Activated CD8-positive, alpha-beta memory T cell treated with anti-CD3 and anti-CD28 coated beads, Interleukin-2, amount 50 U/mL, for 24 hours (primary cell): ENCODE data around the gene TIMP1.
"Not testable (repeated sequence)": the region's sequence is repeated elsewhere in the genome, so short reads cannot be mapped to it uniquely, and the experiment has no call there.

ENCODE experiments used
- DNase-seq: peaks from one replicate; pipeline ENCODE4 v3.0.0-alpha.2; 2020; ENCODE audit errors: extremely low read depth

Gene TIMP1

GRCh38 chrX:47603125-47603524, 20.9 kb downstream of the TIMP1 start:
- not testable (repeated sequence) for DNase-seq

- no peak for DNase-seq
These were observed 22.8 kb downstream of the TIMP1 start for GRCh38 chrX:47605024-47605423.

- DNase-seq, result no peak
These were observed 24.9 kb downstream of the TIMP1 start for GRCh38 chrX:47607091-47607490.

GRCh38 chrX:47608130-47608810, 26.0 kb downstream of the TIMP1 start:
- no peak for DNase-seq

GRCh38 chrX:47610511-47610910, 28.3 kb downstream of the TIMP1 start:
- DNase-seq, result no peak

- no peak for DNase-seq
These were observed 29.3 kb downstream of the TIMP1 start for GRCh38 chrX:47611489-47611888.

- DNase-seq, result no peak
These were observed 29.7 kb downstream of the TIMP1 start for GRCh38 chrX:47611926-47612325.

- no peak for DNase-seq
These were observed 30.2 kb downstream of the TIMP1 start for GRCh38 chrX:47612418-47612817.

GRCh38 chrX:47613082-47613481, 30.8 kb downstream of the TIMP1 start:
- no peak for DNase-seq

GRCh38 chrX:47614618-47615017, 32.4 kb downstream of the TIMP1 start:
- no peak for DNase-seq

GRCh38 chrX:47618923-47619485, 36.8 kb downstream of the TIMP1 start:
- no peak for DNase-seq

GRCh38 chrX:47619486-47620302, 37.5 kb downstream of the TIMP1 start, which contains the start of gene SYN1:
SYN1 (minus strand) TSS chrX:47619857; CDS start chrX:47619728, 129 bp downstream.
- DNase-seq, result peak; percentile 37

- DNase-seq, result no peak
These were observed 38.1 kb downstream of the TIMP1 start for GRCh38 chrX:47620303-47620685.

- no peak for DNase-seq
These were observed 39.6 kb downstream of the TIMP1 start for GRCh38 chrX:47621851-47622250.

GRCh38 chrX:47623540-47624027, 41.3 kb downstream of the TIMP1 start:
- no peak for DNase-seq

- no peak for DNase-seq
These were observed 43.1 kb downstream of the TIMP1 start for GRCh38 chrX:47625365-47625764.

GRCh38 chrX:47628982-47629381, 46.7 kb downstream of the TIMP1 start:
- DNase-seq, result no peak

GRCh38 chrX:47629419-47630200, 47.4 kb downstream of the TIMP1 start, which contains the start of gene CFP:
CFP (minus strand) TSS chrX:47629930; CDS start chrX:47629844, 86 bp downstream.
- DNase-seq, result no peak

GRCh38 chrX:47631676-47632075, 49.4 kb downstream of the TIMP1 start:
- no peak for DNase-seq

- no peak for DNase-seq
These were observed 50.4 kb downstream of the TIMP1 start for GRCh38 chrX:47632666-47633065.

- no peak for DNase-seq
These were observed 51.7 kb downstream of the TIMP1 start for GRCh38 chrX:47633689-47634590.
